ENCODE measurements around the gene BDKRB1. TPM values are rescaled to one million over a fixed set of nuclear protein-coding genes. Genes with fewer than 3 reads are reported as not detected.

The BDKRB1 gene
- total RNA-seq, 3 donors from 2014 or later (not counting 1 experiment from before 2014, with no cell fraction given) = not detected

- H3K36me3 Mint-ChIP-seq = no peaks in the 10 kb centered on the region
- no peaks in the 10 kb centered on the region for H3K27me3 ChIP-seq (ENCODE audit: control insufficient read depth, insufficient read depth, low read length)
Observed at GRCh38 chr14:96217376-96217913, 38.6 kb upstream of the BDKRB1 start.

GRCh38 chr14:96221109-96221650 lies 34.8 kb upstream of the BDKRB1 start:
- Mint-ChIP-seq H3K9me3 (no peaks in the 10 kb centered on the region), H3K4me3 (no peak overlapping the region), H3K27ac (no peak overlapping the region), H3K36me3 (no peaks in the 10 kb centered on the region), H3K27me3 (ENCODE audit: low read depth in 2 of 2) (peaks cover 0 to 18% of the 10 kb centered on the region in 2 donors), H3K4me1 (no peaks in the 10 kb centered on the region)
- no peaks in the 10 kb centered on the region for H3K36me3 ChIP-seq (ENCODE audit: control insufficient read depth, insufficient read depth, low read length)
- 86% methylated on average over 7 of the region's 7 CpGs for WGBS (ENCODE audit: insufficient coverage)
- intact Hi-C loops (cut with micrococcal nuclease) = no loop called here
- no peak overlapping the region for H3K4me3 ChIP-seq (ENCODE audit: low read length)
- ATAC-seq = no peak
- no peaks in the 10 kb centered on the region for H3K27me3 ChIP-seq (ENCODE audit: control insufficient read depth, insufficient read depth, low read length)
- H3K27ac ChIP-seq (ENCODE audit: low read length) = no peak overlapping the region
- no peaks in the 10 kb centered on the region for H3K9me3 ChIP-seq (ENCODE audit: control insufficient read depth, insufficient read depth, low read length)
- no peak for TF ChIP-seq CTCF (IDR thresholded peaks at IDR 0.05)
- no peak for DNase-seq
- no peaks in the 10 kb centered on the region for H3K4me1 ChIP-seq (ENCODE audit: control insufficient read depth, insufficient read depth, low read length)

More at GRCh38 chr14:96217376-96217913, 38.6 kb upstream of the BDKRB1 start:
- no peak for TF ChIP-seq CTCF (IDR thresholded peaks at IDR 0.05)
- Mint-ChIP-seq H3K4me1 (no peaks in the 10 kb centered on the region), H3K27me3 (ENCODE audit: low read depth in 2 of 2) (peaks cover 0 to 6% of the 10 kb centered on the region in 2 donors), H3K27ac (no peak overlapping the region), H3K4me3 (no peak overlapping the region), H3K9me3 (no peaks in the 10 kb centered on the region)
- Histone ChIP-seq H3K27ac (ENCODE audit: low read length) (no peak overlapping the region), H3K4me3 (ENCODE audit: low read length) (no peak overlapping the region), H3K9me3 (ENCODE audit: control insufficient read depth, insufficient read depth, low read length) (no peaks in the 10 kb centered on the region), H3K4me1 (ENCODE audit: control insufficient read depth, insufficient read depth, low read length) (no peaks in the 10 kb centered on the region), H3K36me3 (ENCODE audit: control insufficient read depth, insufficient read depth, low read length) (no peaks in the 10 kb centered on the region)
- ATAC-seq (no peak), DNase-seq (no peak)
- 72% methylated on average over 8 of the region's 8 CpGs for WGBS (ENCODE audit: insufficient coverage)
- intact Hi-C loops (cut with micrococcal nuclease) = loop anchor here (1.0 kb wide), 1 partner anchor 8 kb away; no protein-coding TSS in a partner anchor

GRCh38 chr14:96221841-96222240 lies 34.2 kb upstream of the BDKRB1 start:
- TF ChIP-seq CTCF (IDR thresholded peaks at IDR 0.05) = no peak
- no peaks in the 10 kb centered on the region for H3K36me3 ChIP-seq (ENCODE audit: control insufficient read depth, insufficient read depth, low read length)
- DNase-seq (no peak), ATAC-seq (no peak)
- Mint-ChIP-seq H3K4me3 (no peak overlapping the region), H3K4me1 (no peaks in the 10 kb centered on the region), H3K36me3 (no peaks in the 10 kb centered on the region), H3K9me3 (no peaks in the 10 kb centered on the region), H3K27ac (no peak overlapping the region), H3K27me3 (ENCODE audit: low read depth in 2 of 2) (peaks cover 0 to 18% of the 10 kb centered on the region in 2 donors)
- H3K4me3 ChIP-seq (ENCODE audit: low read length) = no peak overlapping the region
- H3K27me3 ChIP-seq (ENCODE audit: control insufficient read depth, insufficient read depth, low read length) = no peaks in the 10 kb centered on the region
- H3K9me3 ChIP-seq (ENCODE audit: control insufficient read depth, insufficient read depth, low read length) = no peaks in the 10 kb centered on the region
- intact Hi-C loops (cut with micrococcal nuclease) = no loop called here
- no peak overlapping the region for H3K27ac ChIP-seq (ENCODE audit: low read length)
- no peaks in the 10 kb centered on the region for H3K4me1 ChIP-seq (ENCODE audit: control insufficient read depth, insufficient read depth, low read length)
- 77% methylated on average over 8 of the region's 8 CpGs for WGBS (ENCODE audit: insufficient coverage)

All from natural killer cell (primary cell).